Measurements from ENCODE around the gene RNASE13. TPM values are rescaled to one million over a fixed set of nuclear protein-coding genes. Genes with fewer than 3 reads are reported as not detected.
A peak's percentile ranks its signal among the peaks of the same experiment; 100 is the strongest.

The RNASE13 gene
- total RNA-seq, 1 experiment from 2014 or later: 0.15 TPM

DNA sequence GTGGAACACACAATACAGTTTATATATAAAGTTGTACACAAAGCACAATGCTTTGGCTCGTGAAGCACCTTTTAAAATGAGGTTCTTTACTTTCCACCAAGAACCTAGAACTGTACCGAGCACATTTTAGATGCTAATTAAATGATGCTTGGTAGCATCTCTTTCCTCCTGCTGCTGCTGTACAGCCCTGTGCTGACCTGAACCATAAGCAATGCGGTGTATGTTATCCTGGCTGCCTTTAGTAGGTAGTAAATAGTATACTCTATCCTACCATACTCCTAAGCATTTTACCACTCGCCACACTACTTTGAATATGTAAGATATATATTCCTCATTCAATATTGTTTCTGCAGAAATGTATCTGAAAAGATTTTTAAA, 20.1 kb upstream of the RNASE13 start:
- ATAC-seq: no peak

DNA sequence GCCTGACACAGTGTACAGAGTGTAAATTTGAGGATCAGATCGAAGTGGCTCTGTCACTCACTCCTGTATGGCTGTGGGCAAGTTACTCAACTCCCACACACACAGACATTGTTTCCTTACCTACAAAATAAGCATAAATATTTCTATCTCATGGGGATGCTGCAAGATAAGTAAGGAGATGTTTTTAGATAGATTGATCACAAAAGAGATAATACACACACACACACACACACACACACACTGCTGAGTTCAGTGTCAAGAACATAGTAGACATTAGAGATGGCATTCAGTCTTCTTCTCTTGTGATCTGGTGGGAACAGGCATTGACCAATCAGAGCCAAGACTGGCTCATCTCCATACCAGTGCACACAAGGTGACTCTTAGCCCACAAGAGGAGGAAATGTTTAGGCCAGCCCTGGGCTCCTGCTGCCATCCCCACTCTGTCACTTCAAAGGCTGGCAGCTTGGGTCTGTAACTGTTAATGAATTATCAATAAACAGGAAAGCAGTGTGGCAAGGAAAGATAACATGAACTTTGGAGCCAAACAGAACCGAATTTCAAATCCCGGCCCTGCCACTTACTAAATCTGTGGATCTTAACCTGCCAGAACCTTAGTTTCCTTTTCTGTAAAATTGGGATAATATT, 19.6 kb upstream of the RNASE13 start:
- H3K27me3 ChIP-seq (ENCODE audit: insufficient read depth, low read length): no peaks in the 10 kb centered on the region
- no TSS peak for BruUV-seq (replicated peaks)
- H3K9me3 ChIP-seq (ENCODE audit: control insufficient read depth in 1 of 2, insufficient read depth in 1 of 2, low read depth in 1 of 2, low read length in 2 of 2): no peaks in the 10 kb centered on the region
- ChIA-PET POLR2A (no interaction called here), CTCF (no interaction called here), RAD21 (ENCODE audit: low non-redundant PET in 1 of 2, low total read pairs in 2 of 2, uncharacterized antibody in 2 of 2, unreplicated experiment in 2 of 2) (no interaction called here)
- H4K20me1 ChIP-seq (ENCODE audit: insufficient read depth): no peaks in the 10 kb centered on the region
- intact Hi-C loops (cut with micrococcal nuclease): no loop called here
- no peaks in the 10 kb centered on the region for H3K36me3 ChIP-seq (ENCODE audit: control insufficient read depth in 1 of 2, insufficient read depth in 2 of 2, low read length in 2 of 2)
- no peak overlapping the region for H3K27ac ChIP-seq (ENCODE audit: low read depth, low read length)
- H3K9me2 ChIP-seq (ENCODE audit: insufficient read depth): no peaks in the 10 kb centered on the region
- ATAC-seq: peak; percentile 78
- no peaks in the 10 kb centered on the region for H3K79me2 ChIP-seq (ENCODE audit: insufficient read depth, low read length)
- H3K4me1 ChIP-seq (ENCODE audit: control insufficient read depth in 1 of 2, insufficient read depth in 2 of 2, low read length in 2 of 2): no peaks in the 10 kb centered on the region
- TF ChIP-seq SP1 (IDR thresholded peaks at IDR 0.05; ENCODE audit: low read depth) (no peak), RAD21 (IDR thresholded peaks at IDR 0.05; ENCODE audit: low read depth) (no peak), SIN3A (IDR thresholded peaks at IDR 0.05; ENCODE audit: low read depth) (no peak), CBX3 (IDR thresholded peaks at IDR 0.05; ENCODE audit: low read depth) (no peak), EZH2 (IDR thresholded peaks at IDR 0.05) (no peak)
- no peak overlapping the region for H2AFZ ChIP-seq (ENCODE audit: low read depth, low read length, poor library complexity, severe bottlenecking)
- H3K4me2 ChIP-seq (ENCODE audit: low read length): no peak overlapping the region
- DNase-seq (ENCODE audit: low read depth, low spot score): no peak
- no peak overlapping the region for H3K9ac ChIP-seq (ENCODE audit: low read length)
- no peak overlapping the region for H3K4me3 ChIP-seq (replicated peaks in 1 of 2; ENCODE audit: low read depth in 1 of 2, low read length in 2 of 2)

More for the DNA sequence above, 20.1 kb upstream of the RNASE13 start:
- no peak for TF ChIP-seq EGR1 (IDR thresholded peaks at IDR 0.05; ENCODE audit: low read depth)
- no peak for TF ChIP-seq JUND (IDR thresholded peaks at IDR 0.05)
- TF ChIP-seq, protein P1, sequence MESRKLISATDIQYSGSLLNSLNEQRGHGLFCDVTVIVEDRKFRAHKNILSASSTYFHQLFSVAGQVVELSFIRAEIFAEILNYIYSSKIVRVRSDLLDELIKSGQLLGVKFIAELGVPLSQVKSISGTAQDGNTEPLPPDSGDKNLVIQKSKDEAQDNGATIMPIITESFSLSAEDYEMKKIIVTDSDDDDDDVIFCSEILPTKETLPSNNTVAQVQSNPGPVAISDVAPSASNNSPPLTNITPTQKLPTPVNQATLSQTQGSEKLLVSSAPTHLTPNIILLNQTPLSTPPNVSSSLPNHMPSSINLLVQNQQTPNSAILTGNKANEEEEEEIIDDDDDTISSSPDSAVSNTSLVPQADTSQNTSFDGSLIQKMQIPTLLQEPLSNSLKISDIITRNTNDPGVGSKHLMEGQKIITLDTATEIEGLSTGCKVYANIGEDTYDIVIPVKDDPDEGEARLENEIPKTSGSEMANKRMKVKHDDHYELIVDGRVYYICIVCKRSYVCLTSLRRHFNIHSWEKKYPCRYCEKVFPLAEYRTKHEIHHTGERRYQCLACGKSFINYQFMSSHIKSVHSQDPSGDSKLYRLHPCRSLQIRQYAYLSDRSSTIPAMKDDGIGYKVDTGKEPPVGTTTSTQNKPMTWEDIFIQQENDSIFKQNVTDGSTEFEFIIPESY (IDR thresholded peaks at IDR 0.05; ENCODE audit: extremely low read depth, insufficient replicate concordance, low read length): no peak
- Histone ChIP-seq H3K4me3 (replicated peaks in 1 of 2; ENCODE audit: low read depth in 1 of 2, low read length in 2 of 2) (no peak overlapping the region), H3K4me1 (ENCODE audit: control insufficient read depth in 1 of 2, insufficient read depth in 2 of 2, low read length in 2 of 2) (no peaks in the 10 kb centered on the region), H3K9ac (ENCODE audit: low read length) (no peak overlapping the region), H4K20me1 (ENCODE audit: insufficient read depth) (no peaks in the 10 kb centered on the region), H3K9me2 (ENCODE audit: insufficient read depth) (no peaks in the 10 kb centered on the region), H3K27me3 (ENCODE audit: insufficient read depth, low read length) (no peaks in the 10 kb centered on the region), H3K4me2 (ENCODE audit: low read length) (no peak overlapping the region), H2AFZ (ENCODE audit: low read depth, low read length, poor library complexity, severe bottlenecking) (no peak overlapping the region), H3K9me3 (ENCODE audit: control insufficient read depth in 1 of 2, insufficient read depth in 1 of 2, low read depth in 1 of 2, low read length in 2 of 2) (no peaks in the 10 kb centered on the region), H3K79me2 (ENCODE audit: insufficient read depth, low read length) (no peaks in the 10 kb centered on the region), H3K27ac (ENCODE audit: low read depth, low read length) (no peak overlapping the region), H3K36me3 (ENCODE audit: control insufficient read depth in 1 of 2, insufficient read depth in 2 of 2, low read length in 2 of 2) (no peaks in the 10 kb centered on the region)
- POLR2A ChIA-PET: no interaction called here
- RAD21 ChIA-PET (ENCODE audit: low non-redundant PET in 1 of 2, low total read pairs in 2 of 2, uncharacterized antibody in 2 of 2, unreplicated experiment in 2 of 2): no interaction called here
- no peak for DNase-seq (ENCODE audit: low read depth, low spot score)
- CTCF ChIA-PET: no interaction called here
- BruUV-seq (replicated peaks): no TSS peak
- intact Hi-C loops (cut with micrococcal nuclease): no loop called here
